Measurements from ENCODE around the gene PPARG.
"Not testable (repeated sequence)": the region's sequence is repeated elsewhere in the genome, so short reads cannot be mapped to it uniquely, and the experiment has no call there.

- TF ChIP-seq PHF8 (IDR thresholded peaks at IDR 0.05; ENCODE audit: borderline replicate concordance, low read depth); KDM1A (IDR thresholded peaks at IDR 0.05; ENCODE audit: low read depth); HDAC2 (IDR thresholded peaks at IDR 0.05); JUN (IDR thresholded peaks at IDR 0.05); POLR2A (IDR thresholded peaks at IDR 0.05; ENCODE audit: low read length); E2F6 (IDR thresholded peaks at IDR 0.05; ENCODE audit: borderline replicate concordance, low read depth); ZSCAN20 (CRISPR knock-in tag; IDR thresholded peaks at IDR 0.05); SREBF2 (IDR thresholded peaks at IDR 0.05): not testable (repeated sequence)
- TF ChIP-seq, protein P1, sequence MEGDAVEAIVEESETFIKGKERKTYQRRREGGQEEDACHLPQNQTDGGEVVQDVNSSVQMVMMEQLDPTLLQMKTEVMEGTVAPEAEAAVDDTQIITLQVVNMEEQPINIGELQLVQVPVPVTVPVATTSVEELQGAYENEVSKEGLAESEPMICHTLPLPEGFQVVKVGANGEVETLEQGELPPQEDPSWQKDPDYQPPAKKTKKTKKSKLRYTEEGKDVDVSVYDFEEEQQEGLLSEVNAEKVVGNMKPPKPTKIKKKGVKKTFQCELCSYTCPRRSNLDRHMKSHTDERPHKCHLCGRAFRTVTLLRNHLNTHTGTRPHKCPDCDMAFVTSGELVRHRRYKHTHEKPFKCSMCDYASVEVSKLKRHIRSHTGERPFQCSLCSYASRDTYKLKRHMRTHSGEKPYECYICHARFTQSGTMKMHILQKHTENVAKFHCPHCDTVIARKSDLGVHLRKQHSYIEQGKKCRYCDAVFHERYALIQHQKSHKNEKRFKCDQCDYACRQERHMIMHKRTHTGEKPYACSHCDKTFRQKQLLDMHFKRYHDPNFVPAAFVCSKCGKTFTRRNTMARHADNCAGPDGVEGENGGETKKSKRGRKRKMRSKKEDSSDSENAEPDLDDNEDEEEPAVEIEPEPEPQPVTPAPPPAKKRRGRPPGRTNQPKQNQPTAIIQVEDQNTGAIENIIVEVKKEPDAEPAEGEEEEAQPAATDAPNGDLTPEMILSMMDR (IDR thresholded peaks at IDR 0.05), result not testable (repeated sequence)
- TF ChIP-seq, protein P2, sequence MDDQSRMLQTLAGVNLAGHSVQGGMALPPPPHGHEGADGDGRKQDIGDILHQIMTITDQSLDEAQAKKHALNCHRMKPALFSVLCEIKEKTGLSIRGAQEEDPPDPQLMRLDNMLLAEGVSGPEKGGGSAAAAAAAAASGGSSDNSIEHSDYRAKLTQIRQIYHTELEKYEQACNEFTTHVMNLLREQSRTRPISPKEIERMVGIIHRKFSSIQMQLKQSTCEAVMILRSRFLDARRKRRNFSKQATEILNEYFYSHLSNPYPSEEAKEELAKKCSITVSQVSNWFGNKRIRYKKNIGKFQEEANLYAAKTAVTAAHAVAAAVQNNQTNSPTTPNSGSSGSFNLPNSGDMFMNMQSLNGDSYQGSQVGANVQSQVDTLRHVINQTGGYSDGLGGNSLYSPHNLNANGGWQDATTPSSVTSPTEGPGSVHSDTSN (IDR thresholded peaks at IDR 0.05), result not testable (repeated sequence)
Measured at GRCh38 chr3:12479198-12479597, 190.3 kb downstream of the PPARG start.
